VCaP (cell line): ENCODE data around the gene ZMAT5.

Source experiments
- H3K27ac ChIP-seq: fragments of 450-650 bp; 2 replicates; pipeline ENCODE4 v1.5.1; 2017
- CTCF ChIP-seq: fragments of 450-650 bp; conservative IDR thresholded peaks from 2 replicates; pipeline ENCODE4 v1.5.1; 2017; ENCODE audit warnings: mild to moderate bottlenecking, moderate library complexity

Gene ZMAT5

DNA sequence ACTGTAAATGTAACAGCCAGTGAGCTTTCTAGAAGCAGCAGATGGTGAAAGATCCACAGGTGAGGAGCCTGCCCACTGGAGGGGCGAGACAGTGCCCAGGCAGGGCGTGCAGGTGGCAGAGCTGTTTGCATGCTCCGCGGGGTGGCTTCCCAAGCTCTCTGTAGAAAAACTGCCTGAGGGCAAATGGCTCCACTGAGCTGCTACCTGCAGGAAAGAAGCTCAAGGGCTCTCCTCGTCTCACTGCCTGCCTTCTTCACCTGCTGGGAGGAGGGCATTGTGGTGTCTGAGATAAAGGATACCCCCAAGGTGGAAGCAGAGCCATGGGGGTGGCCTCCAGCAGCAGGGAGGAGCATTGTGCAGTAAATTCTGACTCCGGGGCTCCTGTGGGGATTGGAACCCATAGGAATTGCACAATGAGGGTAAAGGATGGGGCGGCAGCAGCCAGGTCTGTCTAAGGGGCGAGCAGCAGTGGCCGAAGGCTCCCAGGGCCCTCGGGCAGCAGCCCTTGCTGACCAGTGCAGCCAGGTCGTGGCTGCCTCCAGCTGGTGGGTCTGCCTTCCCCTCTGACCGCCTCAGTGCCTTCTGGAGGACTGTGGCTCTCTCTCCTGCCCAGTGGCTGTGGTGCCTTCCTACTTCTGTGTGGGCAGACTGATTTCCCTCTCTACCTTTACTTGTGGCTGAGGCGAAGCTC, 75.0 kb downstream of the ZMAT5 start:
- H3K27ac ChIP-seq = no peak overlapping the region; the same call in 1 of the 2 replicates
- TF ChIP-seq CTCF = no peak

- no peak for TF ChIP-seq CTCF
- H3K27ac ChIP-seq = no peak overlapping the region
Observed at GRCh38 chr22:29690476-29690875, 76.3 kb downstream of the ZMAT5 start.

GRCh38 chr22:29689880-29690213, 77.0 kb downstream of the ZMAT5 start:
- no peak overlapping the region for H3K27ac ChIP-seq
- peak; percentile 74 for TF ChIP-seq CTCF

DNA sequence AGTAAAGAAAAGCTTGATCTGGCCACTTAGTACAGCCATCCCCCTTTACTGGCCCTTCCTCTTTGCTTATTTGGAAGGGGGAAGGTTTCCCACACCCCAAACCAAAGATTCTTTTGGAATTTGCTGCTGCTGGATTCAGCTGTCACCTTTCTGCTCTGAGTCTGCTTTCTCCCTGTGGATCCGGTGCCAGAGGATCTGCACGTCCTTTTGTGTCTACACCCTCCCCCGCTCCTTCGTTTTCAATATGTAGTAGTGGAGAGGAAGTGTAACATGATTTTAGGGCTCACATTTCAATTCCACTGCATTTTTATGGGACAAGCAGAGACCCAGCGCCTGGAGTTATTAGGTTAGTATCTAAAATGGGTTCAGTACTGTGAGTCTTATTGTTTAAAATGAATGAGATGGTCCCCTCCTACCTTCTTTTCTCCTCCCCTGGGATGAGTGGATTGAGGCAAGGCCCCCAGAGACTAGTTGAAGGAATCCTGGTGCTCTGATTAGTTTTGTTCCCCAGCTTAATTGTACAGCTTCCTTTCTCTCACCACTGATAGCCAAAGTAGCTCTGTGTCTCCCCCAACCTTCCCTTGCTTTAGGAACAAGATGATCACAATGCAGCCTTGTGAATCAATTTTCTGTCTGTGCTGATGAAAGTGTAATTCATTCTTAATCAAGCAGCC, 77.5 kb downstream of the ZMAT5 start:
- H3K27ac ChIP-seq = no peak overlapping the region
- no peak for TF ChIP-seq CTCF

DNA sequence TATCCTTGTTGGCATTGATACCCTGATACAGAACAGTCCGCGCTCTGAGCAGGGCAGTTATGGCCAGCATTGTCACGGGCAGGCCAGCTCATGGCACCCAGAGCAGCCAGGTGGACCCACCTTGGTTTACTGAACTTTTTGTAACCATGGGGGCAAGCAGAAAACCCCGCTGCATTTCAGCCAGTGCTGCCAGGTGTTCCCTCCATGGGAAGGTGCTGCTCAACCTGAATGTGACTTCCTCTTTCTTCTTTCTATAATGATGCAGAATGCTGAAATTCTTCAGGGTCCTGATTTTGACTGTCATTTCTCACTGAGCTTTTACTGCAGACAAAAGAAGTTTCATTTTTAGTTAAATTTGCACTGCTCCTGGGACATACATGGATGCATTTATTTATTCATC, 82.6 kb downstream of the ZMAT5 start:
- TF ChIP-seq CTCF = no peak
- no peak overlapping the region for H3K27ac ChIP-seq

DNA sequence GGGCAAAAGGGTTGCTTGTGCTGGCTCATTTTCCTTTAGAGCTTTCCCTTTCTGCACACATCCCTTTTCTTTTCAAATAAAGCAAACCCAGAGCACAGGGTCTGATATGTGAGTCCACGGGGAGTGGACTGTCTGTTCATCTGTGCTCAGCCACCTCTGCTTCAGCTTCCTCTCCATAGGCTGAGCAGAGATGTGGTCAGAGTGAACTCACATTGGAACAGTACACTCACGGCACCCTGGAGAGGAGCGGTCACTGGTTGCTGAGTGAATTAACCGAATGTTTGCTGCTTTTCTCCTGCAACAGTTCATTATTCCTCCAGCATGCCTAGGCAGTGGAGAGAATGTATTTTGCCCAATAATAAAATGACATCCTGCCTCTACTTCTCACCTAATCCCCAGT, 83.3 kb downstream of the ZMAT5 start:
- no peak for TF ChIP-seq CTCF
- no peak overlapping the region for H3K27ac ChIP-seq
